SU-DHL-6 (cell line): ENCODE data around the gene UNC5C.

Experiments
- EZH2phosphoT487 ChIP-seq: fragments of 200-600 bp; sonication (generic), shearing (Covaris generic); conservative IDR thresholded peaks from 2 replicates; pipeline ENCODE4 v1.6.1; 2018; ENCODE audit warnings: mild to moderate bottlenecking, antibody characterized with exemption, low read length, moderate library complexity, mixed read lengths
- TF ChIP-seq, protein P1 (sequence below): fragments of 200-600 bp; sonication (generic); IDR thresholded peaks from one replicate; pipeline ENCODE4 v1.5.1; 2017; ENCODE audit warnings: antibody characterized with exemption, mild to moderate bottlenecking, low read length, moderate library complexity; ENCODE audit not compliant: insufficient read depth, poor library complexity, severe bottlenecking

DNA sequence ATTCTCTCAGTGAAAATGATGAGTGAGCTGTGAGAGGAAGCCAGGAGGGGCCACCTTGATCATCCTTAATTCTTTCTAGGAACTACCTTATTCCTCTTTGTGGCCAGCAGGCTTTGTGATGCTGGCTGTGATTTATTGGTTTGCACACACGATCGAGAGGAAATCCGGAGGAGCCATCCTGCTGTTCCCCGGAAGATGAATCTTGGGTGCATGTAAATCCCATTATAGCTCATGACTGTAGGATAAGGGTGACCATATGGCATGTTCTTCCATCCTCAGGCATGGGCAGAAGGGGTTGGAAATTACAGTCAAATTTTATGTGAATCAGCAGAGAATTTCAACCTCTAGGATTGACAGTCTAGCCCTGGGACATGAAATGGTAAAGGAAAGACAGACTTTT is 254.5 kb downstream of the UNC5C start:
- TF ChIP-seq, protein P1, sequence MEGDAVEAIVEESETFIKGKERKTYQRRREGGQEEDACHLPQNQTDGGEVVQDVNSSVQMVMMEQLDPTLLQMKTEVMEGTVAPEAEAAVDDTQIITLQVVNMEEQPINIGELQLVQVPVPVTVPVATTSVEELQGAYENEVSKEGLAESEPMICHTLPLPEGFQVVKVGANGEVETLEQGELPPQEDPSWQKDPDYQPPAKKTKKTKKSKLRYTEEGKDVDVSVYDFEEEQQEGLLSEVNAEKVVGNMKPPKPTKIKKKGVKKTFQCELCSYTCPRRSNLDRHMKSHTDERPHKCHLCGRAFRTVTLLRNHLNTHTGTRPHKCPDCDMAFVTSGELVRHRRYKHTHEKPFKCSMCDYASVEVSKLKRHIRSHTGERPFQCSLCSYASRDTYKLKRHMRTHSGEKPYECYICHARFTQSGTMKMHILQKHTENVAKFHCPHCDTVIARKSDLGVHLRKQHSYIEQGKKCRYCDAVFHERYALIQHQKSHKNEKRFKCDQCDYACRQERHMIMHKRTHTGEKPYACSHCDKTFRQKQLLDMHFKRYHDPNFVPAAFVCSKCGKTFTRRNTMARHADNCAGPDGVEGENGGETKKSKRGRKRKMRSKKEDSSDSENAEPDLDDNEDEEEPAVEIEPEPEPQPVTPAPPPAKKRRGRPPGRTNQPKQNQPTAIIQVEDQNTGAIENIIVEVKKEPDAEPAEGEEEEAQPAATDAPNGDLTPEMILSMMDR = no peak
- TF ChIP-seq EZH2phosphoT487 = no peak
